ENCODE results near the gene DRG1. TPM values are rescaled to one million over a fixed set of nuclear protein-coding genes. Genes with fewer than 3 reads are reported as not detected.

The DRG1 gene
- total and polyA plus RNA-seq, 2 donors (not counting 1 experiment from before 2014, with no cell fraction given), result 33.9 to 58.9 TPM

DNA sequence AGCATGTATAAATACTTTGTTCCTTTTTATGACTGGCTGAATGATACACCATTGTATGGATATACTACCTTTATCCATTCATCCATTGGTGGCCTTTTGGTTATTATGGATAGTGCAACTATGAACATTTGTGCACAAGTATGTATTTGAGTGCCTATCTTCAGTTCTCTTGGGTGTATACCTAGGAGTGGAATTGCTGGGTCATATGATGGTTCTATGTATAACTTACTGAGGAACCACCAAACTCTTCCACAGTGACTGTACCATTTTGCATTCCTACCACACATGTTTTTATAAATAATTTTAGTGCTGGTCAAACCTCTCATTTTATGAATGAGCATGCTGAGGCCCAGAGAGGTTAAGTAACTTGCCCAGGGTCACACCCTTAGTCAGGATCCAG is 49.4 kb upstream of the DRG1 start:
- ChIA-PET POLR2A (no interaction called here), CTCF (interaction anchor here (0.6 kb wide), 1 partner anchor 102 kb away, joined by 3 read pairs; no protein-coding TSS in a partner anchor)
- no peak for TF ChIP-seq EZH2 (IDR thresholded peaks at IDR 0.05; ENCODE audit: borderline replicate concordance, insufficient read depth, low read depth, low read length, poor library complexity, severe bottlenecking)
- TF ChIP-seq, protein P1, sequence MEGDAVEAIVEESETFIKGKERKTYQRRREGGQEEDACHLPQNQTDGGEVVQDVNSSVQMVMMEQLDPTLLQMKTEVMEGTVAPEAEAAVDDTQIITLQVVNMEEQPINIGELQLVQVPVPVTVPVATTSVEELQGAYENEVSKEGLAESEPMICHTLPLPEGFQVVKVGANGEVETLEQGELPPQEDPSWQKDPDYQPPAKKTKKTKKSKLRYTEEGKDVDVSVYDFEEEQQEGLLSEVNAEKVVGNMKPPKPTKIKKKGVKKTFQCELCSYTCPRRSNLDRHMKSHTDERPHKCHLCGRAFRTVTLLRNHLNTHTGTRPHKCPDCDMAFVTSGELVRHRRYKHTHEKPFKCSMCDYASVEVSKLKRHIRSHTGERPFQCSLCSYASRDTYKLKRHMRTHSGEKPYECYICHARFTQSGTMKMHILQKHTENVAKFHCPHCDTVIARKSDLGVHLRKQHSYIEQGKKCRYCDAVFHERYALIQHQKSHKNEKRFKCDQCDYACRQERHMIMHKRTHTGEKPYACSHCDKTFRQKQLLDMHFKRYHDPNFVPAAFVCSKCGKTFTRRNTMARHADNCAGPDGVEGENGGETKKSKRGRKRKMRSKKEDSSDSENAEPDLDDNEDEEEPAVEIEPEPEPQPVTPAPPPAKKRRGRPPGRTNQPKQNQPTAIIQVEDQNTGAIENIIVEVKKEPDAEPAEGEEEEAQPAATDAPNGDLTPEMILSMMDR (IDR thresholded peaks at IDR 0.05), result no peak
- intact Hi-C loops (cut with micrococcal nuclease), result loop anchor here (10.0 kb wide), 1 partner anchor 685 kb away; the partner anchor contains the start of gene DUSP18
- no peaks in the 10 kb centered on the region for H3K9me3 ChIP-seq (ENCODE audit: control extremely low read depth in 1 of 3, control insufficient read depth in 2 of 3, insufficient read depth in 1 of 3, low read length in 2 of 3)
- H3K4me2 ChIP-seq (replicated peaks; ENCODE audit: low read depth, low read length, poor library complexity, severe bottlenecking), result no peak overlapping the region
- no peak for DNase-seq
- no peak overlapping the region for H3K4me3 ChIP-seq (ENCODE audit: control extremely low read depth in 1 of 5, extremely low read depth in 1 of 5, insufficient read depth in 1 of 5, low read depth in 2 of 5, low read length in 4 of 5)
- Mint-ChIP-seq H3K4me1 (peaks cover 11% of the 10 kb centered on the region), H3K27ac (no peak overlapping the region), H3K27me3 (peaks cover 3% of the 10 kb centered on the region), H3K4me3 (no peak overlapping the region), H3K9me3 (ENCODE audit: insufficient read depth) (no peaks in the 10 kb centered on the region)
- ATAC-seq (ENCODE audit: low read depth), result no peak
- peaks cover 7% of the 10 kb centered on the region for H4K20me1 ChIP-seq (ENCODE audit: control insufficient read depth, insufficient read depth, low read length, poor library complexity, severe bottlenecking)
- H3K4me1 ChIP-seq (ENCODE audit: control insufficient read depth in 2 of 2, insufficient read depth in 2 of 2, low read length in 2 of 2), result peaks cover 4 to 12% of the 10 kb centered on the region in 2 donors
- no peak overlapping the region for H3K9ac ChIP-seq (ENCODE audit: low read length)
- H3K36me3 ChIP-seq (replicated peaks in 1 of 2; ENCODE audit: control extremely low read depth in 1 of 2, control insufficient read depth in 1 of 2, extremely low read depth in 1 of 2, insufficient read depth in 2 of 2, low read length in 1 of 2), result peaks cover 0 to under 1% of the 10 kb centered on the region in 2 experiments
- H3K79me2 ChIP-seq (ENCODE audit: control insufficient read depth, insufficient read depth, low read length), result peaks cover 7% of the 10 kb centered on the region
- H2AFZ ChIP-seq (ENCODE audit: insufficient read depth, low read depth, low read length, poor library complexity, severe bottlenecking), result no peak overlapping the region
- no peak overlapping the region for H3K27ac ChIP-seq (ENCODE audit: low read length in 2 of 2)
- no peaks in the 10 kb centered on the region for H3K27me3 ChIP-seq (replicated peaks in 1 of 4; ENCODE audit: control extremely low read depth in 1 of 4, control insufficient read depth in 3 of 4, insufficient read depth in 4 of 4, low read length in 3 of 4)

DNA sequence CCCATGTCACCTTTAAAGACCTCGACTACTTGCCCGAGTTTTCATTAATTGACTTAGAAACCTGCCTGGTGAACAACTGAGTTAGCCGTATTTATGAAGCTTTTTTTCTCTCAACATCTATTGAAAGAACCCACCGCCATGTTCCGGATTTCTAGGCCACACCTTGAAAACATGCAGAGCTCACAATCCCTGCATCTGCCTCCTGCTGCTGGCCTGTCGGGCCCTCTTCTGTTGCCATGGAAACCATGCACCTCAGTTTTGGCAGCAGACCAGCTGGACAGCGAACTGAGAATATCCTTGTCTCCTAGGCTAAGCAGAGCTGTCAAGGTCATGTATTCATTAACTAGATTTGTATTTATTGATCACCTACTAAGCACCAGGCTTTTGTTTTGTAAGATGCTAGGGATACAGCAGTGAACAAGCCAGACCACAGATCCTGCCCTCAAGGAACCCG is 49.0 kb upstream of the DRG1 start:
- H2AFZ ChIP-seq (ENCODE audit: insufficient read depth, low read depth, low read length, poor library complexity, severe bottlenecking), result no peak overlapping the region
- H3K4me3 Mint-ChIP-seq, result no peak overlapping the region
- H3K4me2 ChIP-seq (replicated peaks; ENCODE audit: low read depth, low read length, poor library complexity, severe bottlenecking), result no peak overlapping the region

More for the DNA sequence above, 49.0 kb upstream of the DRG1 start:
- Histone ChIP-seq H3K27me3 (replicated peaks in 1 of 4; ENCODE audit: control extremely low read depth in 1 of 4, control insufficient read depth in 3 of 4, insufficient read depth in 4 of 4, low read length in 3 of 4) (peaks cover 0 to 2% (median 0%) of the 10 kb centered on the region in 4 experiments), H3K36me3 (replicated peaks in 1 of 2; ENCODE audit: control extremely low read depth in 1 of 2, control insufficient read depth in 1 of 2, extremely low read depth in 1 of 2, insufficient read depth in 2 of 2, low read length in 1 of 2) (no peaks in the 10 kb centered on the region), H3K9me3 (ENCODE audit: control extremely low read depth in 1 of 3, control insufficient read depth in 2 of 3, insufficient read depth in 1 of 3, low read length in 2 of 3) (no peaks in the 10 kb centered on the region), H3K9ac (ENCODE audit: low read length) (no peak overlapping the region), H3K4me3 (ENCODE audit: control extremely low read depth in 1 of 5, extremely low read depth in 1 of 5, insufficient read depth in 1 of 5, low read depth in 2 of 5, low read length in 4 of 5) (no peak overlapping the region), H4K20me1 (ENCODE audit: control insufficient read depth, insufficient read depth, low read length, poor library complexity, severe bottlenecking) (peaks cover 2% of the 10 kb centered on the region), H3K79me2 (ENCODE audit: control insufficient read depth, insufficient read depth, low read length) (peaks cover 2% of the 10 kb centered on the region), H3K4me1 (ENCODE audit: control insufficient read depth in 2 of 2, insufficient read depth in 2 of 2, low read length in 2 of 2) (peaks cover 0 to 7% of the 10 kb centered on the region in 2 donors), H3K27ac (ENCODE audit: low read length in 2 of 2) (no peak overlapping the region)
- Mint-ChIP-seq H3K9me3 (ENCODE audit: insufficient read depth) (no peaks in the 10 kb centered on the region), H3K27me3 (peaks cover 3% of the 10 kb centered on the region), H3K27ac (no peak overlapping the region), H3K4me1 (peaks cover 6% of the 10 kb centered on the region)
- intact Hi-C loops (cut with micrococcal nuclease), result no loop called here
- ChIA-PET CTCF (interaction anchor here (0.6 kb wide), 1 partner anchor 103 kb away, joined by 3 read pairs; no protein-coding TSS in a partner anchor), POLR2A (interaction anchor here (0.6 kb wide), 1 partner anchor 120 kb away, joined by 6 read pairs; no protein-coding TSS in a partner anchor)
- DNase-seq (no peak), ATAC-seq (ENCODE audit: low read depth) (no peak)
- WGBS (ENCODE audit: insufficient coverage), result 88% methylated on average over 6 of the region's 8 CpGs
- no peak for TF ChIP-seq EZH2 (IDR thresholded peaks at IDR 0.05; ENCODE audit: borderline replicate concordance, insufficient read depth, low read depth, low read length, poor library complexity, severe bottlenecking)
- TF ChIP-seq, protein P1 (IDR thresholded peaks at IDR 0.05), result no peak
